Jurkat, Clone E6-1 (cell line): ENCODE results near the gene PAQR6.
A peak's percentile ranks its signal among the peaks of the same experiment; 100 is the strongest.

Experiments
- DNase-seq: peaks from one replicate; pipeline ENCODE4 v3.0.0-alpha.2; 2011; ENCODE audit warnings: low read depth, low spot score
- H3K4me3 ChIP-seq: 2 replicates; pipeline ENCODE4 v1.5.1; 2011; ENCODE audit warnings: mild to moderate bottlenecking, low read length, control low read depth, moderate library complexity

The PAQR6 gene

GRCh38 chr1:156211243-156211642 is 36.6 kb downstream of the PAQR6 start:
- DNase-seq = no peak
- no peak overlapping the region for H3K4me3 ChIP-seq

GRCh38 chr1:156204686-156205085 is 43.2 kb downstream of the PAQR6 start:
- H3K4me3 ChIP-seq = no peak overlapping the region
- no peak for DNase-seq

- DNase-seq = no peak
Observed at GRCh38 chr1:156203331-156203730, 44.5 kb downstream of the PAQR6 start.

GRCh38 chr1:156200044-156200443 is 47.8 kb downstream of the PAQR6 start:
- DNase-seq = no peak

More at GRCh38 chr1:156203331-156203730, 44.5 kb downstream of the PAQR6 start:
- H3K4me3 ChIP-seq = no peak overlapping the region

GRCh38 chr1:156198831-156199349 is 49.0 kb downstream of the PAQR6 start:
- H3K4me3 ChIP-seq = peak overlapping the region; percentile 21
- peak; percentile 63 for DNase-seq

More at GRCh38 chr1:156200044-156200443, 47.8 kb downstream of the PAQR6 start:
- H3K4me3 ChIP-seq = no peak overlapping the region

- no peak overlapping the region for H3K4me3 ChIP-seq
- DNase-seq = no peak
Observed at GRCh38 chr1:156196445-156196844, 51.4 kb downstream of the PAQR6 start.

GRCh38 chr1:156195853-156196252 is 52.0 kb downstream of the PAQR6 start:
- H3K4me3 ChIP-seq = no peak overlapping the region
- no peak for DNase-seq

- peak overlapping the region; percentile 100 for H3K4me3 ChIP-seq
- DNase-seq = no peak
Observed at GRCh38 chr1:156194300-156194652, 53.6 kb downstream of the PAQR6 start.

- H3K4me3 ChIP-seq = peak within 1 kb of the TSS; percentile 100
- peak; percentile 99 for DNase-seq
Observed at GRCh38 chr1:156193488-156194299, 54.2 kb downstream of the PAQR6 start, which contains the start of gene SLC25A44. Gene SLC25A44 (plus strand): TSS chr1:156194104. CDS start chr1:156199848, 5,744 bp downstream.
